Heart right ventricle (tissue), 16 donors: ENCODE data around the gene EEF1AKMT4. TPM values are rescaled to one million over a fixed set of nuclear protein-coding genes. Genes with fewer than 3 reads are reported as not detected.
"Not testable (repeated sequence)": the region's sequence is repeated elsewhere in the genome, so short reads cannot be mapped to it uniquely, and the experiment has no call there.

Source experiments
- ATAC-seq, 8 donors: fragments of 200-7000 bp; cut with Tn5 transposase; one replicate each; pipeline ENCODE4 v1.9.1; 2020; ENCODE audit warnings: mild to moderate bottlenecking in 8 of 8, moderate library complexity in 8 of 8, moderate number of reproducible peaks in 1 of 8
- DNase-seq, 2 donors: peaks; one replicate each; pipeline ENCODE4 v3.0.0-alpha.2; 2020
- H3K27ac ChIP-seq, 10 donors: fragments of 200-600 bp; sonication (generic) in 2 of 10; one replicate each; pipeline versions ENCODE4 v1.5.0 to v1.8.0; 2020 to 2022; ENCODE audit warnings: mild to moderate bottlenecking in 3 of 10
- H3K27me3 ChIP-seq, 7 donors: fragments of 200-600 bp; one replicate each; pipeline ENCODE4 v1.8.0; 2021 to 2022; ENCODE audit warnings: mild to moderate bottlenecking in 2 of 7
- H3K36me3 ChIP-seq, 9 donors: fragments of 200-600 bp; sonication (generic) in 1 of 9; one replicate each; pipeline versions ENCODE4 v1.5.0 to v1.8.0; 2020 to 2022; ENCODE audit warnings: mild to moderate bottlenecking in 2 of 9
- H3K4me1 ChIP-seq, 9 donors: fragments of 200-600 bp; sonication (generic) in 1 of 9; one replicate each; pipeline versions ENCODE4 v1.5.0 to v1.8.0; 2020 to 2022; ENCODE audit warnings: mild to moderate bottlenecking in 4 of 9
- H3K4me3 ChIP-seq, 10 donors: fragments of 200-600 bp; sonication (generic) in 2 of 10; one replicate each; pipeline versions ENCODE4 v1.5.0 to v1.8.0; 2020 to 2022; ENCODE audit warnings: mild to moderate bottlenecking in 7 of 10, moderate library complexity in 2 of 10
- H3K9me3 ChIP-seq, 11 donors: fragments of 200-600 bp in 10 of 11; sonication (generic) in 2 of 11; one replicate each; pipeline versions ENCODE4 v1.5.0 to v1.8.0; 2013 to 2022; ENCODE audit warnings: mild to moderate bottlenecking in 2 of 11, control low read depth in 1 of 11, moderate library complexity in 1 of 11
- CTCF ChIP-seq, 9 donors: fragments of 200-600 bp; sonication (generic) in 2 of 9; IDR thresholded peaks; one replicate each; pipeline versions ENCODE4 v1.5.0 to v1.8.0; 2021 to 2022; ENCODE audit warnings: antibody characterized with exemption in 9 of 9, mild to moderate bottlenecking in 5 of 9, moderate library complexity in 1 of 9
- WGBS, 2 donors: extraction: QIAGEN DNeasy Blood & Tissue Kit; methylation state at CpG; one replicate each; pipeline ENCODE4 v1.1.7; 2013; ENCODE audit warnings: inconsistent platforms in 1 of 2; 5-methylcytosine and 5-hydroxymethylcytosine counted together
- intact Hi-C, 10 donors: fragments of 100-400 bp; cut with DNase I; formaldehyde crosslinking; loops; one replicate each; pipeline versions ENCODE4 v1.11.1 to v1.14.2; 2022
- polyA plus RNA-seq, 2 donors: library from polyadenylated mRNA; stranded (reverse); fragments of 200-250 nt; gene quantifications; one replicate each; pipeline ENCODE4 v1.2.3, GENCODE V29; 2013
- total RNA-seq, 10 donors: library from RNA; stranded (reverse); fragmentation: NEBNext Ultra II Directional in 3 of 10; extraction: Animal tissue kit (Norgen Biotek cat#: 25700) in 3 of 10; gene quantifications; one replicate each; pipeline versions ENCODE4 v1.2.1 to v1.2.4, GENCODE V29; 2021 to 2023
- donor health status: Arrhythmogenic right ventricular cardiomyopathy.
- donor health status: ischemic (EF 13 %, LVEDD 7.1; RV severe dilation, severe dysfunction).
- donor health status: healthy with polysubstance abuse.
- donor health status: DM: no; HTN: yes; CAD: no.
- donor health status: DM: no; HTN: no; CAD: no.
- donor health status: ischemic (EF 25% LVEDD 6.9; RV normal size, moderate dysfunction).
- donor health status: ischemic (EF 25% LVEDD 5.7; RV mildly dilated, moderate dysfunction).
- donor health status: healthy.
- donor health status: DM: yes; HTN: yes; CAD: no.
- donor health status: Ischemic cardiomyopathy.
- donor health status: ischemic (EF 35%, LVEDD 5.7; RV mildly dilated, moderate dysfunction).
- donor health status: nonischemic (EF 11% LVEDD 7.7; RV severe dilation, severe dysfunction).
- donor health status: DM: yes; HTN: yes; CAD: no.
- donor health status: PGD.
- donor health status: ischemic (EF 29% LVEDD 5.4; RV normal size, mild dysfunction).
- donor health status: nonischemic (EF 23%, LVEDD 6.1; RV moderate dilation, normal function).

EEF1AKMT4 gene
- total and polyA plus RNA-seq, 12 donors, result 0.49 to 19.4 (median 1.1) TPM

GRCh38 chr3:184261854-184262763 lies 12.6 kb downstream of the EEF1AKMT4 start:
- Histone ChIP-seq H3K4me3 (peak overlapping the region; percentile 28 to 58 (median 53)), H3K9me3 (no peaks in the 10 kb centered on the region), H3K27ac (no peak overlapping the region), H3K4me1 (peaks cover 12 to 33% (median 26%) of the 10 kb centered on the region in 9 donors), H3K36me3 (no peaks in the 10 kb centered on the region), H3K27me3 (peaks cover 13 to 81% (median 75%) of the 10 kb centered on the region in 7 donors)
- DNase-seq, result no peak
- peak in 4 of 8 donors; percentile 12 to 37 (median 24) for ATAC-seq
- intact Hi-C loops, result no loop called here
- no peak for TF ChIP-seq CTCF (IDR thresholded peaks at IDR 0.05)
- WGBS, 2 donors, result 1 to 3% methylated on average over 62 to 66 of the region's 66 CpGs

DNA sequence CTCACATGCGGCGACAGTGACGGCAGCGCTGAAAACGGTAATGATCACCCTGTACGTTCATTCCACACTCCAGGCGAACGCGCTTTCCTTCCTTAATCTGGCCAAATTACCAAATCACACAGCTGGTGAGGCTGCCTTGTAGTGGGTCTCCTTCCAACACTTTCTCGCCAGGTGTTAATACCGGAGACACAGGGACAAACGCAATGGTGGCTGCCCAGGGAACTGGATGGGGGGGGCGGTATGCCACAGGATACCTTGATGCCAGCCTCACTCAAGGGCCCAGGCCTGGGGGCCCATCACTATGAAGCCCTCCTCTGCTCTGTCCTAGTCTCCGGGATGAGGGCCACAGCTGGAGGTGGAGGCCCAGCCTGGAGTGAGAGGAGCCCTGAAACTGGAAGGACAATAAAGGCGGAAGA lies 13.3 kb downstream of the EEF1AKMT4 start:
- peaks cover 13 to 82% (median 75%) of the 10 kb centered on the region in 7 donors for H3K27me3 ChIP-seq
- peaks cover 12 to 33% (median 26%) of the 10 kb centered on the region in 9 donors for H3K4me1 ChIP-seq
- no peak for ATAC-seq
- WGBS, 2 donors, result 12 to 15% methylated on average over 15 of the region's 15 CpGs
- TF ChIP-seq CTCF (IDR thresholded peaks at IDR 0.05), result no peak
- no peak overlapping the region for H3K27ac ChIP-seq
- intact Hi-C loops, result no loop called here
- H3K36me3 ChIP-seq, result no peaks in the 10 kb centered on the region
- DNase-seq, result no peak
- H3K9me3 ChIP-seq, result no peaks in the 10 kb centered on the region
- peak overlapping the region in 1 of 10 donors; percentile 58 for H3K4me3 ChIP-seq

GRCh38 chr3:184267249-184267648 lies 17.8 kb downstream of the EEF1AKMT4 start:
- H3K4me3 ChIP-seq, DNase-seq, ATAC-seq, H3K27ac ChIP-seq, H3K36me3 ChIP-seq, H3K9me3 ChIP-seq, H3K4me1 ChIP-seq, intact Hi-C loops: not testable (repeated sequence)
- peaks cover 7 to 72% (median 63%) of the 10 kb centered on the region in 7 donors for H3K27me3 ChIP-seq
- 78 to 82% methylated on average over 1 of the region's 1 CpG for WGBS, 2 donors

GRCh38 chr3:184272269-184272668 lies 22.8 kb downstream of the EEF1AKMT4 start:
- H3K27me3 ChIP-seq, result peaks cover 10 to 70% (median 58%) of the 10 kb centered on the region in 7 donors
- TF ChIP-seq CTCF (IDR thresholded peaks at IDR 0.05), result no peak
- H3K9me3 ChIP-seq, result no peaks in the 10 kb centered on the region
- no peaks in the 10 kb centered on the region for H3K36me3 ChIP-seq
- WGBS, 2 donors, result 25 to 55% methylated on average over 1 of the region's 1 CpG
- intact Hi-C loops, result no loop called here
- DNase-seq (no peak), ATAC-seq (no peak)
- H3K27ac ChIP-seq, result no peak overlapping the region
- peaks cover 0 to 8% (median 0%) of the 10 kb centered on the region in 9 donors for H3K4me1 ChIP-seq
- no peak overlapping the region for H3K4me3 ChIP-seq

DNA sequence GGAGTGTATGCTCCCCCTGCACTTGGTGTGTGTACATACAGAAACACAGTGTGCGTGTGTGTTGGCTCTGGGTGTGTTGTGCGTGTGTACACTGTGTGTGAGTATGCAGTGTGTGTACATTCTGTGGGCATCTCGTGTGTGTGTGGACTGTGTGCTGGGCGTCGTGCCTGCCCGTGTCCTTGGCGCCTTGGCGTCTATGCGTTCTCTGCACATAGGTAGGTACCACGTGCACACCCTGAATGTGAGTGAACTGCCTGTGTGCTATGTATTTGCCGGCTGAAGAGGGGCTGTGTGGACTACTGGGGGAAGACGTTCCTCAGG lies 25.9 kb downstream of the EEF1AKMT4 start:
- DNase-seq (no peak), ATAC-seq (no peak)
- Histone ChIP-seq H3K36me3 (no peaks in the 10 kb centered on the region), H3K4me1 (peaks cover 0 to 8% (median 0%) of the 10 kb centered on the region in 9 donors), H3K27ac (no peak overlapping the region), H3K4me3 (no peak overlapping the region), H3K9me3 (no peaks in the 10 kb centered on the region), H3K27me3 (peaks cover 10 to 57% (median 48%) of the 10 kb centered on the region in 7 donors)
- WGBS, 2 donors, result 64 to 68% methylated on average over 12 of the region's 12 CpGs
- no peak for TF ChIP-seq CTCF (IDR thresholded peaks at IDR 0.05)
- intact Hi-C loops, result no loop called here
